Muscle of back (tissue), 13 donors: ENCODE results near the gene XAGE2. TPM values are rescaled to one million over a fixed set of nuclear protein-coding genes. Genes with fewer than 3 reads are reported as not detected.
"Not testable (repeated sequence)": the region's sequence is repeated elsewhere in the genome, so short reads cannot be mapped to it uniquely, and the experiment has no call there.

Source experiments
- DNase-seq, 3 donors: peaks; one replicate each; pipeline versions ENCODE4 v3.0.0 to v3.0.0-alpha.2; 2013
- long read RNA-seq, 9 donors: transcript quantifications; one replicate each; lab custom pipeline, GENCODE V29; 2026
- polyA plus RNA-seq, 10 donors: library from polyadenylated mRNA; unstranded; fragments of 120-200 nt; gene quantifications; one replicate each; pipeline ENCODE4 v1.2.1, GENCODE V29; 2013; ENCODE audit not compliant: insufficient read length in 10 of 10

The XAGE2 gene, protein sequence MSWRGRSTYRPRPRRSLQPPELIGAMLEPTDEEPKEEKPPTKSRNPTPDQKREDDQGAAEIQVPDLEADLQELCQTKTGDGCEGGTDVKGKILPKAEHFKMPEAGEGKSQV
- polyA plus RNA-seq, result 1 to 10 TPM in 2 of 10 donors, under 1 TPM in 2, not detected in 6; 0.27 to 1.3 (median 0.75) TPM
- long read RNA-seq, donor 1, result 0 reads
- long read RNA-seq, donor 2, result 0 reads
- long read RNA-seq, donor 3, result 0 reads
- long read RNA-seq, donor 4, partial matches to known transcripts, result 0 of 1 reads
- long read RNA-seq, donor 4, other reads (novel, unspliced or antisense), result 0 of 1 reads
- long read RNA-seq, donor 5, result 0 reads
- long read RNA-seq, donor 6, result 0 reads
- long read RNA-seq, donor 7, result 0 reads
- long read RNA-seq, donor 8, result 0 reads
- long read RNA-seq, donor 9, result 0 reads

DNA sequence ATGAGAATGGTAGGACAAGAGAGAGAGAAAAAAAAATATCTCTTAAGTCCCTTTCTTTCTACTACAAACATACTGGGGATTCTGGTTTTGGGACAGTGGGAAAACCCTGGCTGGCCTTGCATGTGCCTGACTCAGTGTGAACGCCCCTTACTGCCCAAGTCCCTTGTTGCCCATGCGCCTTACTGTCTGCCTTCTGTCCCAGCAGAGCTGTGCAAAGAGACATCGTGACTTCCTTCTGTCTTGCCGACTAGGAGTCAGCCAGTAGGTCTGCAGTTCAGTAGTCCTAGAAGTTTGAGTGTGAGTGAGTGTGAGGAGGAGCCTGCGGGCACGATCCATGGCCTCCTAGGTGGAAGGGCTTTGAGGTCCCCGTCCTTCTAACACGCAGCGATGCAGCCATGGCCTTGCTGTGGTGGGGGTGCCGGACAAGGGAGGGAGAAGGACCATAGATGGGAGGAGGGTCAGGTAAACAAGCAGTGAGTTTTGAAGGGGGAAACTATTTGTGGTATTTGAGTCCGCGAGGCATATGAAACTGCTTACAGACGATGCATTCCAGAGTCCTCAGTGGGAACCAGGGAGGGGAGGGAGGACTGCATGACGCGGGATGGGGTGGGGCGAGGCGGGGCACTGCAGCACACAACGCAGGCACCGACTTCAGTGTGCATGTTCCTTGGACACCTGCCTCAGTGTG is at the start of gene XAGE2:
Gene XAGE2, plus strand, starts transcription at position 654 of the 688 bp plus-strand sequence. CDS start 994 bp downstream, outside the sequence.
- DNase-seq, result no peak

DNA sequence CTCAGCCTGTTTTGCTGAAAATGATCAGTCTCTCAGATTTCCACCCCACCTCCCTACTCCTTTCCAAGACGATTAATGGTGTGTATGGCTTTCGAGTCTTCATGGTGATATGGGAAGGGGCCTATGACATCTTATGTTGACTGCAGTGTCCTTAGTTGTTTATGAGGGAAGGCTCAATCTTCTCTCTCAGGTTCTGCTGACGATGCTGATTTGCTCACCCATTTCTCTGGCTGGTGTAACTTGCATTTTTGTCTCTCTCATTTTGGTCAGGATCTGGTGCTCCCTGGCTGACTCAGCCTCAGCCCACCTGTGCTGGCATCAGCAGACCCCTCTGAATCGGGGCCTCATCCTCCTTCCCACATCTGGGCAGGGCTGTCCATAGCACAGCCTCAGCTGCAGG is 31.4 kb upstream of the XAGE2 start:
- no peak for DNase-seq

DNA sequence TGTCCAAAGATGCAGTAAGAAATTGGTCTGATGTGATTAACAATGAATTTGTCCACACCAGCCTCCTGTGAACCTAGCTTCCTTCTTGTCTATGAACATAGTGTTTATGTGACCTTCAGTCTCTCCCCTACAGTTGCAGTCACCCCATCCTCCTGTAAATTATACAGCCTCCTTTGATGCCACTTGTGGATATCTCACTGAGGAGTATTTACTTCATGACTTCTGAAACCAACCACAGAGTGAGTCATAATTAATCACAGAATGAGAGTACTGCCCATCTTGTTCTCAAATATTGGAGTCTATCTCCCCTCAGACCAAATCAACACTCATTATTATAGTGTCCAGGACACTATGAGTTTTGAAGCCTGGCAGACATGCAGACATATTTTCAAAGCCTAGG is 27.3 kb upstream of the XAGE2 start:
- DNase-seq, result no peak

DNA sequence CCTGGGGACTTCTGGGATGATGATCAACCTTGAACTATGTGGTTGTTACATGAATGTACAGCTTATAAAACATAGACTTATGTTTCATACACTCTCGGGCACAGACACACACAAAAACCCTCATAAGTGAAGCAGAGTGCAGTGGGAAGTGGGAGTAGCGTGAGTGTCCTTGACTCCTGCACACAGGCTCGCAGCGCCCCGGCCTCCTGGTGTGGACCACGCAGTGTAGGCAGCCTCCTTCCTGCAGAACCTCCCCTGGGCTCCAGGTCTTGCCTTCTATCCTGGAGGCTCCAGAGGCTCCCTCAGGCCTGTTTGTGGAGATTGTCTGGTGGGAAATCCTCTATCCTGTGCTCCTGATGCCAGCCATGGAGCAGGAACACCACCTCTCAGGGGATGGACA is 25.7 kb upstream of the XAGE2 start:
- DNase-seq, result not testable (repeated sequence)

DNA sequence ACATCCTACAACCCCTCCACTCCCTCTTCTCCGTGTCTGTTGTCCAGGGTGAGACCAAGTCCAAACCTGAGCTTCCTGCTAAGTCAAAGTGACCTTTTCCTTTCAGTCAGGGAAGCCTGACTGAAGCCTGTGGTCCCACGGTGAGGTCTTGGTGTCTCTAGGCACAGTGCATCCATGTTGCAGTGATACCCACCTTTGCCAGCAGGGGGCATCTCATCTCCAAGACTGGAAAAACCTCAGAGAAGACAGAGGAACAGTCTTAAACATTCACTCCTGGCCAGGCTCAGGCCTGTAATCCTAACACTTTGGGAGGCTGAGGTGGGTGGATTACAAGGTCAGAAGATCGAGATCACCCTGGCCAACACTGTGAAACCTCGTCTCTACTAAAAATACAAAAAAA is 23.4 kb upstream of the XAGE2 start:
- peak; percentile 9 to 13 (median 12) for DNase-seq

DNA sequence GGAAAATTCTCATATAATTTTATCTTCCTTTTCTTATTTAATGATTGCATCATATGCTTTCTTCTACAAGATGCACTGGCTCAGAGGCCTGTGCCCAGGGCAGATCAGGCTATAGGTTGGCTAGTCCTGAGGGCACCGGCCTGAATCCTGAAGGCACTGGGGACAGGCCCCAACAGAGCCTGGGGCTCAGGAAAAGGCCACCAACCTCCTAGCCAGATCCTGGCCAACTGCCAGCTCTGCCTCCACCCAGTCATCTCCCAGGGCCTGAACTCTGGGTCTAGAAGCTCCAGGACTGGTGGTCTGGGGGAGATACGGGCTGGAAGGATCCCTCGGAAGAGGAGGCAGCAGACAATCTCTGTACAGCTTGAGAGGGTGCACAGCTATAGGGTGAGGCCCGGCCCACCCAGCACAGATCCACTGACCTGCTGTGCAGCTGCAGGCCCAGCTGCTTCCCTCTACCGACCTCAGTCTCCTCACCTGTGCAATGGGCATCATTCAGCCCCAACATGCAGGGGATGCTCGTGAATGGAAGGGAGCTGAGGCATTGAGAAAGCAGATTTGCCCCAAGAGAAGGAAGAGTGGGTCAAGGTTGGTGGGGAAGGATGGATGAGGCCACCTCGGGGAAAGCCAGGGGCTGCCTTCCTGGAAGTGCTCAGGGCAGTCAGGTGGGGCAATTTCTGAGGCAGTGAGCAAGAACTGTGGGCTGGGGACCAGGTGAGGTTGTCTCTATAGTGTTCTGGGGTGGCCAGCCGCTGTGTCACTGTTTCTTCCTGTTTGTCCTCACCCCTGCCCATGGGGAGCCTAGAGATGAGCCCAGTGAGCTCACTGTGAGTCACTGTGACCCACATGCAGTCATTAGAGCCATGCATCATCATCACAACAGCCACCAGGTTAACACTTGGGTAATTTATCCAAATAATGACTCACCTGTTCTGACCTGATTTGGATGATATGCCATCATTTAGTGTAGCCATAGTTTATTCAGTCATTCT is 22.4 kb upstream of the XAGE2 start:
- DNase-seq, result no peak

DNA sequence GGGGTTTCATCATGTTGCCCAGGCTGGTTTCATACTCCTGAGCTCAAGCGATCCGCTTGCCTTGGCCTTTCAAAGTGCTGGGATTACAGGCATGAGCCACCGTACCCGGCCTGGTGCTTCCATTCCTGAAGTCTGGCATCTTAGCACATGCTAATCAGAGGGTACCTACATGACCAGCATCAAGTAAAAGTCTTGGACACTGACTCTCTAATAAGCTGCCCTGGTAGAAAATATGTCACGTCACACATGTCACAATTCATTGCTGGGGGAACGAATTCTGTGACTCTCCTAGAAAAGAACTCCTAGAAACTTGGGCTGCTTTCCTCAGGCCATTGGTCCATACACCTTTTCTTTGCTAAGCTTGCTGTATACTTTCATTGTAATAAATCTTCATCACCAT is 19.1 kb upstream of the XAGE2 start:
- DNase-seq, result no peak

DNA sequence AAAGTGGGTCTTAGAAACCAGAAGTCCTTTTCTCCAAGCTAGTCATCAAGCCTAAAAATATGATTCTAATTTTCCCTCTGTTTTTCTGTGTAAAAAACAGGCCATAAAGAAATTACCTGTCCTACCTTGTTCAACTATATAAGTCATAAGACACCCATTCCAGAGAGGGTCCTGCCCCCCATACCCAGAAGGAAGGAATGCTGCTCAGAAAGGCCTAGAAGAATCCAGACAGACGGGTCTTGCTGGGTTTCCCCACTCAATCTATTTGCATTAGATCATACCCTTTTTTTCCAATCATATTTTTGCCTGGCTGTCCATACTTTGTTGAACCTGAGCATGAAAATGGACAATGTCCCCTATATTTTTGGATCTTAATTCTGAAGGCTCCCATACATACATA is 16.3 kb upstream of the XAGE2 start:
- no peak for DNase-seq

DNA sequence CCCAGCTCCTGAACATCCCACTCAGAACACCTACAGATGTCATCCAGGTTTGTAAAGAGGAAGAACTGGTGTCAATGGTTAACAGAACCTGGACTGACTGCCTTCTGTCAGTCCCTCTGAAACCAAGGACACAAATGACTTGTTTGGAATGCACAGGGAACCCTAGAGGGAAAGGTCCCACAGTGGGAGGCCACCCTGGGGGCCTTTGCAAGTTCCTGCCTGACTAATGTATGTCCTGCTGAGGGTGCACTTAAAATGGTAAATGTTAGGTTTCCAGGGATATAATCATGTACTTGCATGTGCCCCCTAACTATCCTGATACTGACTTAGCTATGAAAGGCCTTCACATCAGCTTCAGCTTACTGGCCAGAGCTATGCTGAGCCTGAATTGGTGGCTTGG is 15.0 kb upstream of the XAGE2 start:
- no peak for DNase-seq

DNA sequence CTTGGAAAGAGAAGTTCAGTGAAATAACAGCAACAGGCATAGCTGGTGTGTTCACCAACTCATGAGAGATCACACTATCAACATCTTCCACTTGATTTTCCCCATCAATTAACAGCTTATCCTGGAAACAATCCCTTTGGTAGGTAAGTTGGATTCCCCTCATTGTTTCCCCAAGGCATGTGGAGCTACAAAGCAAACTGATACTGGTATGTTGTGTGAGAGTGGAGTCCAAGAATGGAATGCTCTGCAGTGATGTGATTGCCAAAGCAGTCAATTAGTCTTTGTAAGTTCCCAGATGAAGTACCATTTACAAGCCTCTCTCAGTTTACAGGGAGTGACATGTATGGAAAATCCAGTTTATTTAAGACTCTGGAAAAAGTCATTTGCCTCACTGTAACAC is 13.7 kb upstream of the XAGE2 start:
- no peak for DNase-seq

DNA sequence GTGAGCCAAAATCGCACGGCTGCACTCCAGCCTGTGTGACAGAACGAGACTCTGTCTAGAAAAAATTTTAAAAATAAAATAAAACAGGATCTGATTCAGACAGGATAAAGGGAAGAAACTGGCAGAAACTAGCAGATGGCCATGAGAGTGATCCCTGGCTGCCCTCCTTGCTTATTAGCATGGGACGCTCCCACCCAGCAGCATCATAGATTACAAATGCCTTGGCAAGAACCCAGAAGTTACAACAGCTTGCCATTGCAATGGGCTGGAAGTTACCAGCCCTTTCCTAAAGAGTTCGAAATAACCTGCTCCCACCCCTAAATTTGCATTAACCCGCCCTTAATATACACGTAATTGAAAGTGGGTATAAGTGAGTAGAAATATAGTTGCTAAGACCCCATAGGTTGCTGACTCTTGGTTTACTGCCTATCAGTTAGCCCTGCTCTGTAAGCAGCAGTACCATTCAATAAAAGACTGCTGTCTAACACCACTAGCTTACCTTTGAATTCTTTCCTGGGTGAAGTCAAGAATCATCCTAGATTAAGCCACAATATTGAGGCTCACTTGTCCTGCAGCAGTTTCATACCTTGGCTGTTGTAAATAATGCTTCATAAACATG is 9.1 kb upstream of the XAGE2 start:
- DNase-seq, result peak in 2 of 3 donors; percentile 16 to 22

DNA sequence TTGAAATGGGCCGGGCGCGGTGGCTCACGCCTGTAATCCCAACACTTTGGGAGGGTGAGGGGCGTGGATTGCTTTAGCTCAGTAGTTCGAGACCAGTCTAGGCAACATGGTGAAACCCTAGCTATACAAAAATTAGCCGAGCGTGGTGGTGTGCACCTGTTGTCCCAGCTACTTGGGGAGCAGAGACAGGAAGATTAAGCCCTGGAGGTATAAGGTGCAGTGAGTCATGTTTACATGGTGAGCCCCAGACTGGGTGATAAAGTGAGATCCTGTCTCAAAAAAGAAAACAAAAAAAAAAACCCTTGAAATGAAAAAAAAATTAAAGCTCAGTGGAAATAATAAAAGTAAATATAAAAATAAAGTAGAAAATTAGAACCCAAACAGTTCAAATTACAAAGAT is 6.9 kb upstream of the XAGE2 start:
- no peak for DNase-seq

DNA sequence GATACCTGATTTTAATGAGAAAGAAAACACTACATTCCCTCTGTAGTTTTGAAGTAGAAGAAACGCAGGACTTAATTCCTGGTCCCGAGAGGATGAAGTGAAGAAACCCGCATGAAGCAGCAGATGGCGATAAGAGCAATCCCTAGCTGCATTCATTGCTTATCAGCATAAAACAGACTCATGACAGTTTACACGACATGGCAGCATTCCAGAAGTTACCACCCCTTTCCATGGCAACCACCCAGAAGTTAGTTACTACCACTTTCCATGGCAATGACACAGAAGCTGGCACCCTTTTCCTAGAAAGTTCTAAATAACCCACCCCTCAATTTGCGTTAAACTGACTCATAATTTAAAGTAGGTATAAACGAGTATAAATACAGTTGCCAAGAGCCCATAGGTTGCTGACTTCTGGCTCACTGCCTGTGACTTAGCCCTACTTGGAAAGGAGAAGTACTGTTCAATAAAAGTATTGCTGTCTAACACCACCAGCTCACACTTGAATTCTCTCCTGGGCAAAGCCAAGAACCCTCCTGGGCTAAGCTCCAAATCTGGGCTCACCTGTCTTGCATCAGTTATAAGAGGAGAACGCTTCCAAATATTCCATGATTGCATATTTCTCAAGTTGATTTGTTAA is 5.5 kb upstream of the XAGE2 start:
- DNase-seq, result peak in 1 of 3 donors; percentile 3

DNA sequence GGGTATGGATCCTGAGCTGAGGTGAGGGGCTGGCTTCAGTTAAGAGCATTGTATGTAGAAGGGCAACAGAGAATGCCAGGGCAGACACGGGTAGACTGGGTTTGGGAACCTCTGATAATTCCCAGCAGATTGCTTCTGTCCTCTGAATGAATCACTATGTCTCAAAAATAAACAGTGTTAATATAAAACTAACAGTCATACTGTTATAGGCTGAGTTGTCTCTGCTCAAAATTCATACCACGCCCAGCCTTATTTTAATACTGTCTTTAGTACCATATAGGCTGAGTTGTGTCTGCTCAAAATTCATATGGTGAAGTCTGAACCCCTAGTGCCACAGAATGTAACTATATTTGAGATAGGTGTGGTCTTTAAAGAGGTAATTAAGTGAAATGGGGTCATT is 10.0 kb downstream of the XAGE2 start:
- no peak for DNase-seq

DNA sequence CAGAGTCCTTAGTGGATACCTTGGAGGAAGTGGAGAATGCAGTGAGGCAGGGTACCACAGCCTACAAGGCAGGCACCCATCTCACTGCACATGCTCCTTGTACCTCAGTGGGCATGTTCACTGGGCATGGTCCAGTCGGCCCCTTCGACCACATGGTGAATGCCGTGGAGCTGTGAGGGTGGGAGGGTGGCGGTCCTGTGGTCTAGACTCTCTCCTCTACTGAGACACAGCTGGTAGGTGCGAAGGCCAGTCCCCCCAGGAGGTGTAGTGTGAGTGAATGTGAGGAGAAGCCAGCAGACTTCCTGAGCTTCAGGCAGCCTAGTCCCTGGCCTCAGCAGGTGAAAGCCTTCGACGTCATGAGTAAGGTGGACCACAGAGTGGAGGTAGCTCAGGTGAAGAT is 12.2 kb downstream of the XAGE2 start:
- DNase-seq, result no peak

DNA sequence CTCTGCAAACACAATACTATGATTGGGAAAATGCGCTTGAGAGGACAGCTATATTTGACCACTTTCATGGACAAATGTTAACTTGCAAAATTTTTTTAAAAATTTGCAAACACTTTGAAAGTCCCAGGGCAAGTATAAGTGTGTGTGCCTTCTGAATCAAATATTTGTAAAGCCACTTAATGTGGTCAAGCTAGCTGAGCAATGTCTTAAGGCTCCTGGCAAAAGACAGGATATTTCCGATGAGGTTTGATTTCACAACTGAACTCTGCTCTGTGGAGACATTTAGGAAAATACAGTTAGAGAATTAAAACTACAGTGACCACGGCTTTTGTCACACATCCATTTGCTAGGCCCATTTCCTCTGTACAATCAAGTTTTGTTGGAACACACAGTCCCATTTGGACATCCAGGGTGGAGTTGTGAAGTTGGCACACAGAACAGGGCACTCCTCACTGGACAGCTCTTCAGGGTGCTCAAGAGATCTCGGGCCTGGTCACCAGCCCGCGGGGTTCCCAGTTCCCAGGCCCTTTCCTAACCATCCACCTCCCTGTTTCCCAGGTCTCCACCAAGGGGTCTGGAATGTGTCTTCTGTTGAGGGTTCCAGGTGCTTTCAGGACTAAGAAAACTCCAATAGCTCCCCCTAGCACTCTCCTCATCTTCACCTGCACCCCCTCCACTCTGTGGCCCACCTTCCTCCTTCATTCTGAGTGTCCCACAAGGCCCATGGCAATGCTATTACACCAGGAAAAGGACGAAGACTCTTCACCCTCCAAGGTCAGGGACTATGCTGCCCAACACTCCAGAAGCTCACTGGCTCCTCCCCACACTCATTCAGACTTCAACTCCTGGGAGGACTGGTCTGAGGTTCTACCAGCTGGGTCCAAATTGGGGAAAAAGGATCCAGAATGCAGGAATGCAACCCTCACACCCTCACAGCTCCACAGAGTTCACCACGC is 41.9 kb downstream of the XAGE2 start:
- DNase-seq, result no peak

DNA sequence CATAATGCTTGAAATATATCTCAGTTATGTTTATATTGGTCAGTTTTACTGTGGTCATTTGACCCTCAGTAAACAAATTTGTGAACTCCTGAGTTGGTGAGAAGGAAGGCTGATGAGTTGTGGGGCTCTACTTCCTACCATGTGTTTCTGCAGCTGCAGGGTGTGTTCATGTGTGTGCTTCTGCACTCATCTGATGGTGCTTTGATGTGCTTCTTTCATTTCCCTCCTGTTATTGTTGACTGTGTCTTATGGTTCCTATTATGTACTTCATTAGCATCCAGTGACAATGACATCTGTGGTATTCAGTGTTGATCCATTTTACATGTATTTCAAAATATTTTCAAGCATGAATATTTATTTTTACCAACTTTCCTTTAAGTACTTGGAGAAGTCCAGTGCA is 46.5 kb downstream of the XAGE2 start:
- DNase-seq, result no peak

DNA sequence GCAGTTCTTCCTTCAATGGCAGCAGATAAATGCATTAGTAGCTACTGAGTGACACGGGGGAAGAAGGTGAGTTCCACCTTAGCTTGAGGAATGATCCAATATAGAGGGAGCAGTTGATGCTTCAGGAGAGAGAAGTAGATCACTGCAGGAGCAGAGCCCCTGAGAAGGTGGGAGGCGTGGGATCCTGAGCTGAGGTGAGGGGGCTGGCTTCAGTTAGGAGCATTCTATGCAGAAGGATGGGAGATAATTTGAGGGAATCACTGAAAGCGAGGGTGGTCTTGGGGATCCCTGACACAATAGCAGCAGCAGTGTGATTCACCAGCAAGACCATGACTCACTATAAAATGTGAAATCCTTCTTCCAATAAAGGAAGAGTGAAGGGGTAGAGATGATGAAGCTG is 48.0 kb downstream of the XAGE2 start:
- no peak for DNase-seq

DNA sequence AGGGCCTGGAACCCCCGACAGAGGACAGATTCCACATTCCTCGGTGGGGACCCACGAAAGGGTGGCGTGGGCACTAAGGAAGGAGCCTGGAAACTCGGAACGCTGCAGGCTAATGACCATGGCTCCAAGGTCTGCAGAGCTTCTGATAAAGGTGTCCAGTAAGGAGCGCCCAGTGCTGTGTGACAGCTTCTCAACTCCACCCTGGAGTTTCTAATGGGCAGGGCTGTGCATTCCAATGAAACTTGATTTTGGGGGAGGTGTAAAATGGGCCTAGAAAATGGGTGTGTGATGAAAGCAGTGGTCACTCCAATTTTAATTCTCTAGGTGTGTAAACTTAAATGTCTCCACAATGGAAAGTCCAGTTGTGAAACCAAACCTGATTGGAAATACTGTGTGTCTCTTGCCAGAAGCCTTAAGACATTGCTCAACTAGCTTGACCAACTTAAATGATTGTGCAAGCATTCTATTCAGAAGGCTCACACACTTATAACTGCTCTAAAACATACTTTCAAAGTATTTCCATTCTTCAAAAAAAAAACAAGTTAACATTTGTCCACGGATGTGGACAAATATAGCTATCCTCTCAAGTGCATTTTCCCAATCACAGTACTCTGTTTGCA is 52.1 kb downstream of the XAGE2 start:
- DNase-seq, result no peak
